Mucosa of stomach (tissue), 1 donor: ENCODE results near the gene FBXL2.

Source experiments
- H3K27me3 ChIP-seq: one replicate; pipeline ENCODE4 v1.7.0; 2013; ENCODE audit warnings: mild to moderate bottlenecking, low read length; ENCODE audit not compliant: control insufficient read depth, insufficient read depth
- H3K36me3 ChIP-seq: one replicate; pipeline ENCODE4 v1.7.0; 2013; ENCODE audit warnings: low read length; ENCODE audit not compliant: control insufficient read depth, insufficient read depth
- H3K4me1 ChIP-seq: one replicate; pipeline ENCODE4 v1.7.0; 2013; ENCODE audit warnings: mild to moderate bottlenecking, low read length; ENCODE audit not compliant: control insufficient read depth, insufficient read depth
- H3K4me3 ChIP-seq: one replicate; pipeline ENCODE4 v1.7.0; 2013; ENCODE audit warnings: low read length
- H3K9ac ChIP-seq: one replicate; pipeline ENCODE4 v1.7.0; 2013; ENCODE audit warnings: mild to moderate bottlenecking, low read length, moderate library complexity
- H3K9me3 ChIP-seq: one replicate; pipeline ENCODE4 v1.7.0; 2013; ENCODE audit warnings: mild to moderate bottlenecking, low read length, moderate library complexity; ENCODE audit not compliant: control insufficient read depth
- donor health status: Pancreatic carcinoma.

FBXL2 gene

DNA sequence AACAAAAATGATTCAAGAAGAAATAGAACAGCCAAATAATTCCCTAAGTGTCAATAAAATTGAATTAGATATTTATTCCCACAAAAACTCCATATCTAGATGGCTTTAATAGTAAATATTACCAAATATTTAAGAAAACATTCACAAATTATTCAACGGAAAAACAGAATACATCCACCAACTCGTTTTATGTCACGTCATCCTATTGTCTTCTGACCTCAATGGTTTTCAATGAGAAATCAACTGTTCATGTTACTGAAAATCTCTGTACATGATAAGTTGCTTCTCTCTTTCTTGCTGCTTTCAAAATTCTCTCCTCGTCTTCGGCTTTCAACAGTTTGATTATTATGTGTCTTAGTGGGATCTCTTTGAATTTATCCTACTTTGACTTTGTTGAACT lies 17.1 kb upstream of the FBXL2 start:
- Histone ChIP-seq H3K9ac (no peak overlapping the region), H3K4me3 (no peak overlapping the region), H3K36me3 (no peaks in the 10 kb centered on the region), H3K4me1 (no peaks in the 10 kb centered on the region), H3K27me3 (no peaks in the 10 kb centered on the region), H3K9me3 (no peaks in the 10 kb centered on the region)

DNA sequence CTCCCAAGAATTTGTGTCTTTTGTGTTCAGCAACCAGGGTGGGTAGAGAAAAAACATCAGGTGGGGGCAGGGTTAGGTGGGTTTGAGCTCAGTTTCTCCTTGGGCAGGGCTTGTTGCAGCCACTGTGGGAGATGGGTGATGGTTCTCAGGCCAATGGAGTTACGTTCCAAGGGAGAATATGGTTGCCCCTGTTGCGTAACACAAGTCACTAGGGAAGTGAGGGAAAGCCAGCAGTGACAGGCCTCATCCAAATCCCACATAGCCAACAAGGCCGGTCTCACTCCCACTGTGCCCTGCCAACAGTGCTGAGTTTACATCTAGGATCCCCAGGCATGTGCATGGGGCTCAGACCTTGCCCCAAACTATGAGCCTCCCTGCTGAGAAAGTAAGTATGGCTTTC lies 7.9 kb upstream of the FBXL2 start:
- Histone ChIP-seq H3K36me3 (no peaks in the 10 kb centered on the region), H3K4me1 (no peaks in the 10 kb centered on the region), H3K27me3 (no peaks in the 10 kb centered on the region), H3K9me3 (no peaks in the 10 kb centered on the region), H3K4me3 (no peak overlapping the region), H3K9ac (no peak overlapping the region)

GRCh38 chr3:33271324-33271723 lies 5.9 kb upstream of the FBXL2 start:
- Histone ChIP-seq H3K4me1 (no peaks in the 10 kb centered on the region), H3K9me3 (no peaks in the 10 kb centered on the region), H3K9ac (no peak overlapping the region), H3K4me3 (no peak overlapping the region), H3K27me3 (no peaks in the 10 kb centered on the region), H3K36me3 (no peaks in the 10 kb centered on the region)

- H3K4me1 ChIP-seq = no peaks in the 10 kb centered on the region
- H3K27me3 ChIP-seq = no peaks in the 10 kb centered on the region
- H3K9ac ChIP-seq = no peak overlapping the region
- no peaks in the 10 kb centered on the region for H3K36me3 ChIP-seq
- no peak overlapping the region for H3K4me3 ChIP-seq
- H3K9me3 ChIP-seq = no peaks in the 10 kb centered on the region
These were observed 3.6 kb upstream of the FBXL2 start for GRCh38 chr3:33273628-33274027.

DNA sequence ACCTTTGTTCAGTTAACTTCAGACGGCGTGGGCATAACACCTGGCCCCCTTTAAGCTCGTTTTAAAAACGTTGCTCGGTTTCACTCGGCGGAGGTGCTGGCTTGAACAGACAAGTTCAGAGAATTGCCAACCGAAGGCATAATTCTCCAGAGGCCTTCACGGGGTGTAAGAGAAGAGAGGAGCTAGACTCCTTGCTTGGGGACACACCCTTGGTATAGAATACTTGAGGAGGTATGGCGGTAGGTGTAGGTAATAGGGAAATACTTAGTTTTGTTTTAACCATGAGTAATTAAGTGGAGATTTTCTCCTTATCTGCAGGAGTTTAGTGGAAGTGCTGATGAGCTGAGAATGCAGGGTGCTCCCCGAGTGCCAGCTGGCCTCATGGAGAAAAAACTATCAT lies 921 bp downstream of the FBXL2 start:
- Histone ChIP-seq H3K27me3 (no peaks in the 10 kb centered on the region), H3K4me1 (no peaks in the 10 kb centered on the region), H3K4me3 (peak overlapping the region; percentile 49), H3K36me3 (no peaks in the 10 kb centered on the region), H3K9ac (peak overlapping the region; percentile 80), H3K9me3 (no peaks in the 10 kb centered on the region)

GRCh38 chr3:33287672-33288282 lies 10.5 kb downstream of the FBXL2 start:
- Histone ChIP-seq H3K36me3 (no peaks in the 10 kb centered on the region), H3K27me3 (no peaks in the 10 kb centered on the region), H3K4me3 (no peak overlapping the region), H3K9me3 (no peaks in the 10 kb centered on the region), H3K4me1 (no peaks in the 10 kb centered on the region), H3K9ac (no peak overlapping the region)

DNA sequence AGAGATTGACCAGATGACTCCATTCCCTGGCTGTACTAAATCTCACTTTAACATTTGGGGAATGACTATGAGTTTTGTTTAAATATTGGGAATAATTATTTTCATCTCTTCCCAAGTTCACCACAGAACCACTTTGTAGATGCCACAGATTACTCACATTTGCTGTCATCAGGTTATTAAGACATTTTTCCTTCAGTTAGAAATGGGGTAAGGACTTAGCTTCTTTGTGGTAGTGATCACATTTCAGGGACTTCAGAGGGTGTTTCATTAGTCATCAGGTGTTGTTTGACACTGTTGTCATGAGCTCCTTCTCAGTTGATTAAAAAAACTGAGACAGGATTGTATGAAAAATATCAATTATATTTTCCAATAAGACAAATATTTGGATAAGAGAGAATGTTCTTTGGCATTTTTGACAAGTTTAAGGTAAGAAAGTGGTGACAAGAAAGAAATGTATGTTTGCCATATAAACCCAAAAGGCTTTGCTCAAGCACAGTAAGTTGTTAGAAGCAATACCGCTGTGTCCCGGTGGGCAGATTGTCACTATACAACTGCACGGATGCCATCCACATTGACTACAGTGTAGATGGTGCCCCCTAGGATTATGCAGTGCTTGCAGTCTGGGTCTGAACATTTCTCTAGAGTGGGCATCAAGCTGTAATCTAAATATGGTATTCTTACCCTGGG lies 22.3 kb downstream of the FBXL2 start:
- Histone ChIP-seq H3K9me3 (no peaks in the 10 kb centered on the region), H3K4me1 (peaks cover 11% of the 10 kb centered on the region), H3K9ac (no peak overlapping the region), H3K27me3 (no peaks in the 10 kb centered on the region), H3K36me3 (no peaks in the 10 kb centered on the region), H3K4me3 (no peak overlapping the region)

DNA sequence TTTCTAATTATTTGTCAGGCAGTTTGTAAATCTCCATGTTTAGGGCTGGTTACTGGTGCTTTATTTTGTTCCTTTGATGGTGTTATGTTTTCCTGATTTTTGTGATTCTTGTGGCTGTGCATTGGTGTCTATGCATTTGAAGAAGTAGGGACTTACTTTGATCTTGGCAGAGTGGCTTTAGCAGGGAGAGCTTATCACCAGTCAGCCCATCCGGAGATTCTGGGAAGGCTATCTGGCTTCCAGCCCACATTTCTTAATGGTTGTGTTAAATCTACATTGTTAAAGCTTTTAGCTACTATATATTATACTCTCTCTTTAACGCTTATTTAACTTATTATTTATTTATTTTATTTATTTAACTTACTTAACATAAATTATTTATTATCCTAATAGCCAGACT lies 35.1 kb downstream of the FBXL2 start:
- no peak overlapping the region for H3K9ac ChIP-seq
- H3K4me1 ChIP-seq = no peaks in the 10 kb centered on the region
- H3K36me3 ChIP-seq = no peaks in the 10 kb centered on the region
- H3K4me3 ChIP-seq = no peak overlapping the region
- H3K27me3 ChIP-seq = no peaks in the 10 kb centered on the region
- H3K9me3 ChIP-seq = no peaks in the 10 kb centered on the region

GRCh38 chr3:33313331-33313730 lies 36.1 kb downstream of the FBXL2 start:
- Histone ChIP-seq H3K36me3 (no peaks in the 10 kb centered on the region), H3K9me3 (no peaks in the 10 kb centered on the region), H3K9ac (no peak overlapping the region), H3K27me3 (no peaks in the 10 kb centered on the region), H3K4me1 (no peaks in the 10 kb centered on the region), H3K4me3 (no peak overlapping the region)

- Histone ChIP-seq H3K9ac (no peak overlapping the region), H3K36me3 (no peaks in the 10 kb centered on the region), H3K27me3 (no peaks in the 10 kb centered on the region), H3K4me3 (no peak overlapping the region), H3K4me1 (no peaks in the 10 kb centered on the region), H3K9me3 (no peaks in the 10 kb centered on the region)
These were observed 37.8 kb downstream of the FBXL2 start for GRCh38 chr3:33314993-33315392.

- Histone ChIP-seq H3K9ac (no peak overlapping the region), H3K36me3 (no peaks in the 10 kb centered on the region), H3K4me3 (no peak overlapping the region), H3K4me1 (no peaks in the 10 kb centered on the region), H3K9me3 (no peaks in the 10 kb centered on the region), H3K27me3 (no peaks in the 10 kb centered on the region)
These were observed 38.6 kb downstream of the FBXL2 start for GRCh38 chr3:33315826-33316225.

- no peak overlapping the region for H3K4me3 ChIP-seq
- H3K36me3 ChIP-seq = no peaks in the 10 kb centered on the region
- no peaks in the 10 kb centered on the region for H3K4me1 ChIP-seq
- no peak overlapping the region for H3K9ac ChIP-seq
- no peaks in the 10 kb centered on the region for H3K27me3 ChIP-seq
- no peaks in the 10 kb centered on the region for H3K9me3 ChIP-seq
These were observed 40.9 kb downstream of the FBXL2 start for GRCh38 chr3:33317963-33318709.
